GM18909 (cell line): Measurements from ENCODE around the gene NTSR2.

Experiments
- ATAC-seq: cut with Tn5 transposase; IDR thresholded peaks from one replicate; pipeline ENCODE4 v1.9.1; 2021; ENCODE audit warnings: mild to moderate bottlenecking; ENCODE audit not compliant: unreplicated experiment, poor library complexity

Gene NTSR2, protein sequence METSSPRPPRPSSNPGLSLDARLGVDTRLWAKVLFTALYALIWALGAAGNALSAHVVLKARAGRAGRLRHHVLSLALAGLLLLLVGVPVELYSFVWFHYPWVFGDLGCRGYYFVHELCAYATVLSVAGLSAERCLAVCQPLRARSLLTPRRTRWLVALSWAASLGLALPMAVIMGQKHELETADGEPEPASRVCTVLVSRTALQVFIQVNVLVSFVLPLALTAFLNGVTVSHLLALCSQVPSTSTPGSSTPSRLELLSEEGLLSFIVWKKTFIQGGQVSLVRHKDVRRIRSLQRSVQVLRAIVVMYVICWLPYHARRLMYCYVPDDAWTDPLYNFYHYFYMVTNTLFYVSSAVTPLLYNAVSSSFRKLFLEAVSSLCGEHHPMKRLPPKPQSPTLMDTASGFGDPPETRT

GRCh38 chr2:11669454-11670291 is at the start of gene NTSR2:
TSS of gene NTSR2 (minus strand) at chr2:11670195. CDS start at chr2:11670129, 66 bp downstream.
- ATAC-seq = no peak

- no peak for ATAC-seq
Observed at GRCh38 chr2:11719230-11719977, 49.4 kb upstream of the NTSR2 start.

- ATAC-seq = no peak
Observed at GRCh38 chr2:11718606-11719005, 48.6 kb upstream of the NTSR2 start.

- no peak for ATAC-seq
Observed at GRCh38 chr2:11717623-11718022, 47.6 kb upstream of the NTSR2 start.

DNA sequence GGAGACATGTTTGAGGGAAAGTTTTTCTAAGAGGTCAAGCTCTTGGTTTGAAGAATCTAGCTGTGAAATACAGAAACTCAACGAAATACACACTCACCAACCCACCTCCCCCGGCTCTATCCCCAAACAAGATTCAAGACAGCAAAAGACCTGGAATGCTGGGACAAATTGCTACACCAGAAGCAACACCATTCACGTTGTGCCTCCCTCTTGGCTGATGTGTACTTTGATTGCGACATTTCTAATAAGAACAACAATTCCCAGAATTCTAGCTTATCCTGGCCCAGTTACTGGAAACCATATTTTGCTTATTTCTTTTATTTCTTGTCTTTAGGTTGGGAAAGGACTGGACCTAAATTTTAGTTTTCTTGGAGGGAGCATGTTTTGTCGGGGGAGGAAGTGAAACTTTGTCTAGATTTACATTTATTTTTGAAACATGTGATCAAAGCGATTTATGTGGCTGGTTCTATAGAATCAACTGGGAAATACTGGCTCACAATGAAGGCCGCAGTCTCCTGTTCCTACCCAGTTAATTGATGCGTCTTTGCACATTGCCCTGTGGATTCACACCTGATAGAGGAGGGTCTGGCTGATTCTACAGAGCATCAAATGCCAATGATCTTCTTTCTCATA is 46.8 kb upstream of the NTSR2 start:
- ATAC-seq = no peak

GRCh38 chr2:11715987-11716652 is 46.1 kb upstream of the NTSR2 start:
- no peak for ATAC-seq

DNA sequence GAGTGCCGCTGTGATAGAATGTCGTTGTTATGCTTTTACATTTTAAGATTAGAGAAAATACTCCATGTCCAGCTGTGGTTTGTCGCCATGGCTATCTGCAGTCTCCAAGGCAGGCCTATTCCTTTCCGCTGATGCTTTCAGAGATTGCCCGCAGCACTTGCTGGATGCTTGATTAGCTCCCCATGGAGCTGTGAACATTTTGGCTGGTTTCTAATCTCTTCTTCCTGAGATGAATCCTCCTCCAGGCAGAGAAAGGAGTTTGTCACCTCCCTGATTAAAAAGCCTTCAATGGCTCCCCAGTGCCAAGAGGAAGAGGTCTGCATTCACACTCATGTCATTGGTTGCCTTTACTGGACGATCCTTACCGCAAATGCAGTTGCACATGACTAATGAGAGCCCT is 43.8 kb upstream of the NTSR2 start:
- no peak for ATAC-seq

GRCh38 chr2:11712866-11713265 is 42.9 kb upstream of the NTSR2 start:
- ATAC-seq = no peak

- no peak for ATAC-seq
Observed at GRCh38 chr2:11711751-11712150, 41.8 kb upstream of the NTSR2 start.

GRCh38 chr2:11711354-11711716 is 41.3 kb upstream of the NTSR2 start:
- no peak for ATAC-seq

DNA sequence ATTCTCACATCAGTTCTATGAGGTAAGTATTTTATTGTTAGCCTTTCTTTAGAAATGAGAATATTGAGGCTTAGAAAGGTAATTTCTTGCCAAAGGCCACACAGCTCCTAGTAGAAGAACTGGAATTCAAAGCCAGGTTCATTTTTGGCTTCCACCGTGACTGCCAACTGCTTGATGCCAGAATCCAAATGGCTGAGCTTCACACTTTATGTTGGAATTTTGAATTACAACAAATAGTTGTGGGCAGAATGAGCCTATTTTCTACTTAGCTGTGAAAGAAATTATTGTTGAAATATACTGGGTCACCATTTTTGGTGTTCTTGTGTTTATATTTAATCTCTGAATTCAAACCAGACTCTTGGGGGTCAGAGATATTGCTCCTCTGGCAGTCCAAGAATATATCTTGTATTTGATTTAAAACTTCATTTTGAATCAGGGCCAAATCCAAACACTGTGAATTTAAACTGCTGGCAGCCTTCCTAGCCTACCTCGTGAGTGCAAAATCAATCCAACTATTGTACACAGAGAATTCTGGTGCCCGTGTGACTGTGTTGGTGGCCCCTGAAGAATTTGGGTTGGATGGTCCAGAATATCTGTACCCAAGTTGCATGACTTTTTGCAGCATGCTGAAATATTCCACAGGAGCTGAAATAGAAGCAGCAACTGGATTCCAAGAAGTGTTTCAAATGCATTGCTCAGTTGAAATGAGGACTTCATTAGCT is 40.8 kb upstream of the NTSR2 start:
- ATAC-seq = no peak

GRCh38 chr2:11710210-11710609 is 40.2 kb upstream of the NTSR2 start:
- no peak for ATAC-seq

- ATAC-seq = no peak
Observed at GRCh38 chr2:11709293-11709692, 39.3 kb upstream of the NTSR2 start.

DNA sequence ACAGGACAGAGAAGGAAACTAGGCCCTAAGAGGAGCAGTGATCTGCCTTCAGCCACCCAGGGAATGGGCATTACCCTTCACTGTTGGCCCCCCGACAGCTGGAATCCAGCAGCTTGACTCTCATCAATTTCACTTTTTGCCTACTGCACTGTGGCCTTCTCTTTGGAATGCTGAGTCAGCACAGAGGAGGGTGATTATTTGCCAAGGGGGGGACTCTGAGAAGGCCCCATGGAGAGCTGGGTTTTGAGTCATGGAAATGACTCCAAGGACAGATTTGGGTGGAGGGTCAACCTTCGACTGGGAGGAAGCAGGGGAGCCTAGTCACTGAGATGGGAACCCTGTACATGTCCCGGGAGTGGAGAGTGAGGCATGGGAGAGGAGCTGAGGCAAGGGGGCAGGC is 38.1 kb upstream of the NTSR2 start:
- no peak for ATAC-seq

GRCh38 chr2:11705711-11706110 is 35.7 kb upstream of the NTSR2 start:
- ATAC-seq = no peak

DNA sequence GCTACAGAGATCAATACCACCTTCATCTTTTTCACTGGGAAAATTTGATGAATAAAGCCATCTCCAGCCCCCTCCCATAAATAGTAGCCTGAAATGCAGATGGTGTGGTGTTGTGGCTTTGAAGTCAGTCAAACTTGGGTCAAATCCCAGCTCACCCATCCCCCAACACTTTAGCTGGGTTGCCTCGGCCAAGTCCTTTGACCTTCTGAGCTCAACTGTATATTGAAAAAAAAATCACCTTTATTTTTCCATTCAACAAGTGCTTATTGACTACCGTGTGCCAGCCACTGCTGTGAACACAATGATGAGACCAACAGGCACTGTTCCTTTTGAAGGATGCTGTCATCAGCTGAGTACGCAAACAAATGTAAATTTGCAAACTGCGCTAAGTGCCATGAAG is 35.1 kb upstream of the NTSR2 start:
- ATAC-seq = no peak

DNA sequence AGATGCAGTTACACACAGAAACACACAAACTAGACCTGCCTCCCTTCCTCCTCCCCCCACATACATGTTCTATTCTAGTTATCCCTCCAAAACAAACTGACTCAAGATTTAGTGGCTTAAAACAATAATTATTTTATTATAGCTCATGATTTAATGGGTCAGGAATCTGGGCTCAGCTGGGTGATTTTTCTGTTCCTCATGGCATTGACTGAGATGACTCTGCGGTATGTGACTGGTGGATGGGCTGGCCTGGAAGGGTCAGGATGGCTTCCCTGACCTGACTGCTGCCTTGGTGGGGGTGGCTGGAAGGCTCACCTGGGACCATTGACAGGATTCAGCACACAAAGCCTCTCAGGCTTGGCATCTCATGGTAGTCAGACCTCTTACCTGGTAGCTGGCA is 33.7 kb upstream of the NTSR2 start:
- no peak for ATAC-seq

DNA sequence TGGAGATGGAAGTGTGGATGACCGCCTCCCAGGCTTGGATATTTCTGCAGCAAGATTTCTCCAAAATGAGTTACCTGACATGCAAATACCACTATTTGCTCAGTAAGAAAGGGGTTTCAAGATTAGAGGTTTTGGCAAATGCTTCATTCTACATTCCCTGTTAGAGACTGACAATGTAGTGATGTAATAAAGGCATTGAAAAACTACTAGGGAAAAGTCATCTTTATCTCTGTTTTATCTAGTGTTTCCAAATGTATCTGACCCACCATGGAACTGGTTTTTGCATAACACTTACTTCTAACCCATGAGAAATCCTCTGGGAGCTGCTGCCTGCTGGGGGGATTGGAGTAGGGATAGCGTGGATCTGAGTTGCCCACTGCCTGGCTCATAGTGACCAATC is 33.0 kb upstream of the NTSR2 start:
- no peak for ATAC-seq

DNA sequence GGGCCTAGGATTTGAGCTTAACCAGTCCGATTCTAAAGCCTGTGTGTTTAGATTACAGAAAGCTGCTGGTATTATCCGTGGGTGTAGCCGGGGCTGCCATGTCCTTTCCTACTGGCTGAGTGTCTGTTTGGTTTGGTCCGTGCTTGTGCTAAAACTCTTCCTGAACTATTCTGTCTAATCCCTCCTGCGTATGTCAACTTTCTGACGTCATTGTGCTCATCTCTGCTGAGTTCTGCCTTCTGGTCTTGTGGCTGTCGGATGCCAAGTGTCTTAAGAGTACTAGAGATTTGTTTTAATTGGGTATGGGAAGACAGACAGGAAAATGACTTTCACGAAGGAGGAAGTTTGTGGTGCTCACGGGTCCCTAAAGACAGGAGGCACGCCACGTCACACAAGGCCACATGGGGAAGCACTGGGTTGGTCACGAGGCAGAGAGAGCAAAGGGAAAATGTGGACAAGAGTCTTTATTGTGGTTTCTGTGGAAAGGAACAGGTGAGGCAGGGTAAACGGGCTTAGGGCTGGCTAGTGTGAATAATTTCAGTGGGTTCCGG is 31.8 kb upstream of the NTSR2 start:
- ATAC-seq = no peak
